ENCODE measurements around the gene SYT3.
A peak's percentile ranks its signal among the peaks of the same experiment; 100 is the strongest.

Gene SYT3

GRCh38 chr19:50678323-50678722, 38.6 kb upstream of the SYT3 start:
- no peak overlapping the region for H3K27ac ChIP-seq
- TF ChIP-seq CTCF (IDR thresholded peaks at IDR 0.05; ENCODE audit: low read depth, low read length), result no peak
- H3K4me3 ChIP-seq (ENCODE audit: low read depth, low read length), result no peak overlapping the region
- H3K36me3 ChIP-seq, result peaks cover 11% of the 10 kb centered on the region
- H3K9me3 ChIP-seq (ENCODE audit: severe bottlenecking), result no peaks in the 10 kb centered on the region
- H3K27me3 ChIP-seq (ENCODE audit: insufficient read depth, low read depth, severe bottlenecking), result no peaks in the 10 kb centered on the region
- no peak for DNase-seq

DNA sequence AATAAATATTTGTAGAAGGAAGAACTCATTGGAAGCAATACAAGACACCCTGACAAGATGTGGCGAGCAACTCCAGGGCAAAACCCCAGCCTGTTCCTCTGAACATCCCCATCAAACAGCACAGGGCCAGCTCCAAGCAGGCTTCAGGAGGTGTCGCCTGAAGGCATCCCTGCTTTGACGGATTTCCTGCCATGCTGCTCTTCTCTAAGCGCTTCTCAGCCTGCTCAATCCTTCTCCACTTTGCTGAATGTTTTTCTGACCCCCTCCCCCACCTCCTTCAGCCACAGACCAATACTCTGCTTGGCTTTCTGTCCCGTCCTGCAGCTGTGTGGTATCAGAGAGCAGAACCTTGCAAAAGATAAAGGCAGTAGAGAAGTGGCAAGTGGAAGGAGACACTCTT, 38.0 kb upstream of the SYT3 start:
- no peak for DNase-seq
- H3K27me3 ChIP-seq (ENCODE audit: insufficient read depth, low read depth, severe bottlenecking), result no peaks in the 10 kb centered on the region
- no peaks in the 10 kb centered on the region for H3K9me3 ChIP-seq (ENCODE audit: severe bottlenecking)
- H3K36me3 ChIP-seq, result peaks cover 11% of the 10 kb centered on the region
- no peak for TF ChIP-seq CTCF (IDR thresholded peaks at IDR 0.05; ENCODE audit: low read depth, low read length)
- no peak overlapping the region for H3K4me3 ChIP-seq (ENCODE audit: low read depth, low read length)
- H3K27ac ChIP-seq, result no peak overlapping the region

DNA sequence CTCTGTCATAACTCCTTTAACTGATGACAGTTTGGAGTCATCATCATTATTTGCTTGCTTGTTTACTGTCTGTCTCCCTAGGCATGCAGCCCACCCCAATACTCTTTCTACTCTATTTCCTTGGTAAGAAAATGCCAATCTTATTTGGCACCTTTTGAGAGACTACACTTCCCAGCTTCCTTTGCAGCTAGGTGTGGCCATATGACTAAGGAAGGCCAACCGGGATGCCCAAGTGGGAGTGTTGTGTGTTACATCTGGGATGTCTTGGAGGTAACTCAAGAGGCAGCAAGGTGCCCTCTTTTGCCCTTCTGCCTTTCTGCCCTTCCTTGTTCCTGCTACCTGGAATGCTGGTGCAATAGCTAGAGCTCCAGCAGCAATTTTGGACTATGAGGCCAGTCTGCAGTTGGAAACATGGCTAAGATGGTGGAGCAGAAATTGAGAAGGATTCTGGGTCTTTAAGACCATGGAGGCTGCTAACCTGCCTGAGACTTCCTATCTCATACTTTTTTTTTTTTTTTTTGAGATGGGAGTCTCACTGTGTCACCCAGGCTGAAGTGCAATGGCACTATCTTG, 37.0 kb upstream of the SYT3 start:
- H3K27me3 ChIP-seq (ENCODE audit: insufficient read depth, low read depth, severe bottlenecking), result no peaks in the 10 kb centered on the region
- H3K36me3 ChIP-seq, result peaks cover 13% of the 10 kb centered on the region
- TF ChIP-seq CTCF (IDR thresholded peaks at IDR 0.05; ENCODE audit: low read depth, low read length), result no peak

DNA sequence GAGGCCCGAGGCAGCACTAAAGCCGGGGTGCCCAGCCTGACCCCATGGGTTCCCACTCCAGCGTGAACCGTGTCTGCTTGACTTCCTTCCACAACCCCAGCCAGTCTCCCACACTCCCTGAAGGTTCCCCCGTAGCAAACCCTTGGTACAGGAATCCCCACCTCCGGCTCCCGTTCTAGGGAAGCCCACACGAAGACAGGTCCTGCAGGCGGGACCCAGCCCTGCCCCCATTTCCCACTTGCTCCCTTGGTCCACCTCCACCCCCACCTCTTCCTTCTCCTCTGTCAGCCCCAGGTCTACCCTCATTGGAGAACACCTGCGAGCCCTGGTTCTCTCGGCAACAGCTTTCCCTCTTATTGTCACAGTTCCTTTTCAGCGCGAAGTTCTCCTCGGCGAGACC, 33.4 kb upstream of the SYT3 start:
- no peak for TF ChIP-seq CTCF (IDR thresholded peaks at IDR 0.05; ENCODE audit: low read depth, low read length)
- no peak overlapping the region for H3K4me3 ChIP-seq (ENCODE audit: low read depth, low read length)
- no peaks in the 10 kb centered on the region for H3K9me3 ChIP-seq (ENCODE audit: severe bottlenecking)
- peaks cover 23% of the 10 kb centered on the region for H3K36me3 ChIP-seq
- no peaks in the 10 kb centered on the region for H3K27me3 ChIP-seq (ENCODE audit: insufficient read depth, low read depth, severe bottlenecking)
- H3K27ac ChIP-seq, result no peak overlapping the region
- no peak for DNase-seq

More for the DNA sequence above, 37.0 kb upstream of the SYT3 start:
- Histone ChIP-seq H3K9me3 (ENCODE audit: severe bottlenecking) (no peaks in the 10 kb centered on the region), H3K27ac (no peak overlapping the region), H3K4me3 (ENCODE audit: low read depth, low read length) (no peak overlapping the region)
- DNase-seq, result no peak

DNA sequence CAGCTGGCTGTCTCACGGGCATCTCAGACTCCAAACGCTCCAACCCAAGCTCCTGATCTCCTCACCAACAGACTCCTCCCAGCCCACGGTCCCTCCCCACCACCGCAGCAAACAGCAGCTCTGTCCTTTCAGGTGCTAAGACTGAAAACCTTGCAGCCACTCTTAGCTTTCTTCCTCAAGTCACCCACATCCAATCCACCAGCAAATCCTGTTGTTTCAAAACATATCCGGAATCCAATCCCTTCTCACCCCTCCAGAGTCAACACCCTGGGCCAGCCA, 30.4 kb upstream of the SYT3 start:
- H3K36me3 ChIP-seq, result peaks cover 16% of the 10 kb centered on the region
- H3K27me3 ChIP-seq (ENCODE audit: insufficient read depth, low read depth, severe bottlenecking), result no peaks in the 10 kb centered on the region
- no peaks in the 10 kb centered on the region for H3K9me3 ChIP-seq (ENCODE audit: severe bottlenecking)
- TF ChIP-seq CTCF (IDR thresholded peaks at IDR 0.05; ENCODE audit: low read depth, low read length), result no peak
- H3K27ac ChIP-seq, result no peak overlapping the region
- no peak for DNase-seq
- H3K4me3 ChIP-seq (ENCODE audit: low read depth, low read length), result no peak overlapping the region

DNA sequence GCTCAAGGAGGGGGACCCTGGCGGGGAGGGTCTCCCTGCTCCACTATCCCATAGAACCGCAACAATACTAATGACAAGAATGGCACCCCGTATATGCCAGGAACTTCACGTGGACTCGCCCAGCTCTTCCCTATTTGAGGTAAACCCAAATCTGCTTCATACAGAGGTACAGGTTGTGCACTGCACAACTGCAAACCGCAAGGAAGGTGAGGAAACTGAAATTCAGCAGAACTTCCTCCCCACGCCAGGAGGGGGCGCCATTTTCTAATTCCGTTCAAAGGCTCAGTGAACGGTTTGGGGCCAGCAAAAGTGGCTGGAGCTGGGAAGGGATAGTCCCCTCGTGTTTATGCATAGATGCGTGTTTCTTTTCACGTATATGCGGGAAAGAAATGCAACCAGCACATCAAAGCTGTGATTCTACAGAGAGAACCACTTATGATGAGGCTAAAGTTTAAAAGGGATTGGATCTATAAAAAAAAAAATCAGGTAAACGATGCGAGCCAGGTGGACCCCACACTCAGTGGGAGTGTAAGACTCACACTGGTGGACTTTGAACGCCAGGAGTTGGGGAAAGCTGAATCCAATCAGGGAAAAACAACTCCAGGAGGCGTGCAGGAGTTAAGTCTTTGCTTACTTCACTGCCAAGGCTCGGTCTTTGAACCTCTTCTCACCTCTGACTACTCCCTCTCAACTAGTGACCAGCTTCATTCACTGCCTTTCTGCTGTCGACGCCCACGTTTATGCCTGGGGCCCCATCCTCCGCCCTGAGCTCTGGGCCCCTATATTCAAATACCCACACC, 29.8 kb upstream of the SYT3 start:
- peak; percentile 58 for DNase-seq
- no peak overlapping the region for H3K27ac ChIP-seq
- no peaks in the 10 kb centered on the region for H3K27me3 ChIP-seq (ENCODE audit: insufficient read depth, low read depth, severe bottlenecking)
- H3K36me3 ChIP-seq, result peaks cover 20% of the 10 kb centered on the region
- H3K4me3 ChIP-seq (ENCODE audit: low read depth, low read length), result no peak overlapping the region
- H3K9me3 ChIP-seq (ENCODE audit: severe bottlenecking), result no peaks in the 10 kb centered on the region
- peak; percentile 71 for TF ChIP-seq CTCF (IDR thresholded peaks at IDR 0.05; ENCODE audit: low read depth, low read length)

Measured in WERI-Rb-1 (cell line).